Transverse colon (tissue), 4 donors: Measurements from ENCODE around the gene COL23A1. TPM values are rescaled to one million over a fixed set of nuclear protein-coding genes. Genes with fewer than 3 reads are reported as not detected.

Source experiments
- DNase-seq: peaks from one replicate; pipeline ENCODE4 v3.0.0-alpha.2; 2019
- H3K27ac ChIP-seq, 4 donors: fragments of 200-600 bp; sonication (generic); 2 replicates each; pipeline ENCODE4 v1.5.1; 2016 to 2018; ENCODE audit warnings: inconsistent platforms in 4 of 4
- H3K27me3 ChIP-seq: fragments of 200-600 bp; sonication (generic); 2 replicates; pipeline ENCODE4 v1.5.1; 2017; ENCODE audit warnings: inconsistent platforms
- H3K36me3 ChIP-seq, 4 donors: fragments of 200-600 bp; sonication (generic); 2 replicates each; pipeline ENCODE4 v1.5.1; 2017 to 2019; ENCODE audit warnings: inconsistent platforms in 4 of 4
- H3K4me1 ChIP-seq, 4 donors: fragments of 200-600 bp; sonication (generic); 2 replicates each; pipeline ENCODE4 v1.5.1; 2017 to 2020; ENCODE audit warnings: inconsistent platforms in 4 of 4
- H3K4me3 ChIP-seq, 4 donors: fragments of 200-600 bp; sonication (generic); 1 replicate in 1 of 4; 2 replicates in 3 of 4; pipeline versions ENCODE4 v1.5.1 to v1.6.1; 2017 to 2019; ENCODE audit warnings: inconsistent platforms in 4 of 4
- H3K9me3 ChIP-seq, 2 donors: fragments of 200-600 bp; sonication (generic); 2 replicates each; pipeline ENCODE4 v1.5.1; 2017 to 2019; ENCODE audit warnings: inconsistent platforms in 2 of 2
- EP300 ChIP-seq: sonication (generic); formaldehyde crosslinking; IDR thresholded peaks from one replicate; pipeline ENCODE4 v1.6.1; 2017; ENCODE audit warnings: antibody characterized with exemption, low read depth
- POLR2A ChIP-seq: fragments of 450-650 bp; IDR thresholded peaks from one replicate; pipeline ENCODE4 v1.6.1; 2016; ENCODE audit warnings: antibody characterized with exemption, mild to moderate bottlenecking, moderate library complexity
- POLR2AphosphoS5 ChIP-seq, 3 donors: sonication (generic); formaldehyde crosslinking; IDR thresholded peaks; one replicate each; pipeline ENCODE4 v1.6.1; 2016; ENCODE audit warnings: antibody characterized with exemption in 3 of 3
- WGBS, 2 donors: methylation state at CpG; one replicate each; pipeline ENCODE4 v1.1.5; 2018; ENCODE audit warnings: low coverage in 1 of 2; 5-methylcytosine and 5-hydroxymethylcytosine counted together
- in situ Hi-C, 4 donors: fragments of 200-750 bp; cut with MboI; loops; one replicate each; pipeline versions ENCODE4 v1.15.0 to v1.15.1; 2017; ENCODE audit warnings: low sequenced_read_pairs in 3 of 4, low pct_ligation_motif_present in 1 of 4, low pct_unique_long_range_greater_than_20kb in 1 of 4
- intact Hi-C: fragments of 100-400 bp; cut with DNase I; formaldehyde crosslinking; loops from one replicate; pipeline ENCODE4 v1.15.1; 2023; ENCODE audit warnings: low total_unique reads
- total RNA-seq, 4 donors: library from RNA; depleted of rRNA; stranded (reverse); fragments of >200 nt; gene quantifications; one replicate each; pipeline ENCODE4 v1.1.0, GENCODE V29; 2016
- TF ChIP-seq, protein P1 (sequence below), 5 experiments: fragments of 200-600 bp in 3 of 5; fragments of 450-650 bp in 2 of 5; sonication (generic) in 3 of 5; IDR thresholded peaks; 1 replicate in 2 of 5; 2 replicates in 3 of 5; pipeline ENCODE4 v1.5.1; 2016 to 2017; ENCODE audit warnings: antibody characterized with exemption in 5 of 5, inconsistent platforms in 3 of 5, mild to moderate bottlenecking in 2 of 5, moderate library complexity in 1 of 5

The COL23A1 gene
- total RNA-seq, 4 donors from 2014 or later: 0.14 to 2.2 (median 1.4) TPM; not detected in 1

DNA sequence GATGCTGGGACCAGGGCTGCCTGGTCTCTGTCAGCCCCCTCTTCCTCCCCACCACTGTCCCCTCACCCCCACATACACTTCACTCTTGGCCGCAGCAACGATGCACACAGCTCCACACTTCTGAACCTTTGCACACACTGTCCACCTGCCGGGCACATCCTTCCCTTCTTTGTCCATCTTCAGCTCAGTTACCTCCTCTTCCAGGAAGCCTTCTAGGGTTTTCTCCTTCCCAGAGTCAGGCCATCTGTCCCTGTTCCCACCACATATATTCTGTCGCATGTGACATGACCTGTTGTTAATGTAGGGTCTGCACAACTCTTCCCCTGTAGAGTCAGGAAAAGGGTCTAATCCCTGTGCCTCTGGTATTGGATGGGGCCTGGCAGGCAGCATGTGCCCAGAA, 319.0 kb downstream of the COL23A1 start:
- 60 to 90% methylated on average over 1 to 4 of the region's 4 CpGs for WGBS, 2 donors
- intact Hi-C loops: no loop called here
- in situ Hi-C loops: loop anchor here in 1 of 4 donors (10.0 kb wide), 1 partner anchor 284 kb away; no protein-coding TSS in a partner anchor

DNA sequence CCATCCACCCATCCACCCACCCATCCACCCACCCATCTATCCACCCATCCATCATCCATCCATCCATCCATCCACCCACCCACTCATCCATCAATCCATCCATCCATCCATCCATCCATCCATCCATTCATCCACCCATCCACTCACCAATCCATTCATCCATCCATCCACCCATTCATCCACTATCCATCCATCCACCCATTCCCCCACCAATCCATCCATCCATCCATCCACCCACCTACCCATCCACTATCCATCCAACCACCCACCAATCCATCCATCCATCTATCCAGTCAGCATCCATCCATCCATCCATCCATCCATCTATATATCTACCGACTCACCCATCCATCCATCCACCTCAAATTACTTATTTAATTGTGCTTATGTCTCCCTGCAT, 320.7 kb downstream of the COL23A1 start:
- intact Hi-C loops (no loop called here), in situ Hi-C loops (no loop called here)
- Histone ChIP-seq H3K4me1 (no peaks in the 10 kb centered on the region), H3K9me3 (no peaks in the 10 kb centered on the region), H3K27ac (no peak overlapping the region), H3K4me3 (no peak overlapping the region), H3K27me3 (no peaks in the 10 kb centered on the region), H3K36me3 (no peaks in the 10 kb centered on the region)
- TF ChIP-seq EP300: no peak
- no peak for TF ChIP-seq POLR2AphosphoS5 (IDR thresholded peaks at IDR 0.05)
- TF ChIP-seq POLR2A: no peak
- TF ChIP-seq, protein P1, sequence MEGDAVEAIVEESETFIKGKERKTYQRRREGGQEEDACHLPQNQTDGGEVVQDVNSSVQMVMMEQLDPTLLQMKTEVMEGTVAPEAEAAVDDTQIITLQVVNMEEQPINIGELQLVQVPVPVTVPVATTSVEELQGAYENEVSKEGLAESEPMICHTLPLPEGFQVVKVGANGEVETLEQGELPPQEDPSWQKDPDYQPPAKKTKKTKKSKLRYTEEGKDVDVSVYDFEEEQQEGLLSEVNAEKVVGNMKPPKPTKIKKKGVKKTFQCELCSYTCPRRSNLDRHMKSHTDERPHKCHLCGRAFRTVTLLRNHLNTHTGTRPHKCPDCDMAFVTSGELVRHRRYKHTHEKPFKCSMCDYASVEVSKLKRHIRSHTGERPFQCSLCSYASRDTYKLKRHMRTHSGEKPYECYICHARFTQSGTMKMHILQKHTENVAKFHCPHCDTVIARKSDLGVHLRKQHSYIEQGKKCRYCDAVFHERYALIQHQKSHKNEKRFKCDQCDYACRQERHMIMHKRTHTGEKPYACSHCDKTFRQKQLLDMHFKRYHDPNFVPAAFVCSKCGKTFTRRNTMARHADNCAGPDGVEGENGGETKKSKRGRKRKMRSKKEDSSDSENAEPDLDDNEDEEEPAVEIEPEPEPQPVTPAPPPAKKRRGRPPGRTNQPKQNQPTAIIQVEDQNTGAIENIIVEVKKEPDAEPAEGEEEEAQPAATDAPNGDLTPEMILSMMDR (IDR thresholded peaks at IDR 0.05): no peak
- WGBS, 2 donors: 87 to 100% methylated on average over 1 of the region's 1 CpG
- no peak for DNase-seq

More for the DNA sequence above, 319.0 kb downstream of the COL23A1 start:
- H3K27ac ChIP-seq: no peak overlapping the region
- H3K27me3 ChIP-seq: peaks cover 6% of the 10 kb centered on the region
- no peaks in the 10 kb centered on the region for H3K9me3 ChIP-seq
- H3K36me3 ChIP-seq: no peaks in the 10 kb centered on the region
- no peaks in the 10 kb centered on the region for H3K4me1 ChIP-seq
- no peak overlapping the region for H3K4me3 ChIP-seq
- DNase-seq: no peak
- TF ChIP-seq POLR2AphosphoS5 (IDR thresholded peaks at IDR 0.05) (no peak), EP300 (no peak), POLR2A (no peak)
- TF ChIP-seq, protein P1 (IDR thresholded peaks at IDR 0.05): no peak

DNA sequence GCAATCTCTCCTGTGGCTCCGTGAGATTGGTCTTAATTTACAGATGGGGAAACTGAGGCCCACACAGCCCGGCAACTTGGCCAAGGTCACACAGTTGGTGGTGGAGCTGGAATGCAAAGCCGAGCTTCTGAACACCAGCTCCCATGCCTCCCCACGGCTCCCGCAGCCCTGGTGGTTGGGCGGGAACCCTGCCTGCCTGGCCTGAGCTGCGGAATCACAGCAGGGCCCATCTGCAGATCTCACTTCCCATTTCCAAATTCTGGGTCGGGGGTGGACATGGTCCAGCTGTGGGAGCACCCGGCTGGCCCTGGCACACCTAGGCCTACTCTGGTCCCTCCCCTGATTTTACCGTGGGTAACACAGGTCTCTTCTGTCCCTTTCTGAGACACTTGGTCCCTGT, 322.3 kb downstream of the COL23A1 start:
- Histone ChIP-seq H3K36me3 (no peaks in the 10 kb centered on the region), H3K9me3 (no peaks in the 10 kb centered on the region), H3K27me3 (no peaks in the 10 kb centered on the region), H3K27ac (no peak overlapping the region), H3K4me1 (no peaks in the 10 kb centered on the region), H3K4me3 (no peak overlapping the region)
- 81% methylated on average over 10 of the region's 10 CpGs; no CpG with 5 or more reads in 1 of the 2 donors for WGBS, 2 donors
- TF ChIP-seq POLR2A: no peak
- TF ChIP-seq POLR2AphosphoS5 (IDR thresholded peaks at IDR 0.05): no peak
- TF ChIP-seq EP300: no peak
- TF ChIP-seq, protein P1 (IDR thresholded peaks at IDR 0.05): no peak
- in situ Hi-C loops (no loop called here), intact Hi-C loops (no loop called here)
- DNase-seq: no peak

DNA sequence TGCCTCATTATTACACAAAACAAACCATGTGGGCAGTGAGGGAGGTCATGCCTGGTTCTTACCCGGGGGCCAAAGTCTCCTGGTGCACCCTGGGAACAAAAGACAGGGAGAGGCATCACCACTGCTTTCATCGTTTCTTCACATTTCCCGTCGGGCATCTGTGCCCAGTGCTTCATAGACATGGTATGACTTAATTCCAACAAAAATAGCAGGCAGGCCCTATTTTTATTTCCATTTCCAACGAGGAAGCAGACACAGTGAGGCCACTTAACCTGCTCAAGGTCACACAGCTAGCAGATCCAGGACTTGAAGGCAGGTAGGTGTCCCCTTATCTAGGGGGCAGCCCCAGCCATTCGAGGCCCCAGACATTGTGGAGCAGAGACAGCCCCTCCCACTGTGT, 322.9 kb downstream of the COL23A1 start:
- Histone ChIP-seq H3K27ac (no peak overlapping the region), H3K4me1 (no peaks in the 10 kb centered on the region), H3K9me3 (no peaks in the 10 kb centered on the region), H3K36me3 (no peaks in the 10 kb centered on the region), H3K27me3 (no peaks in the 10 kb centered on the region), H3K4me3 (no peak overlapping the region)
- WGBS, 2 donors: 65 to 80% methylated on average over 1 to 6 of the region's 6 CpGs
- TF ChIP-seq EP300 (no peak), POLR2AphosphoS5 (IDR thresholded peaks at IDR 0.05) (no peak), POLR2A (no peak)
- TF ChIP-seq, protein P1 (IDR thresholded peaks at IDR 0.05): no peak
- DNase-seq: no peak
- in situ Hi-C loops: no loop called here
- intact Hi-C loops: no loop called here
